Activated T-cell treated with anti-CD3 and anti-CD28 coated beads, Interleukin-2, amount 50 U/mL, for 72 hours (primary cell): ENCODE measurements around the gene RPH3AL. TPM values are rescaled to one million over a fixed set of nuclear protein-coding genes. Genes with fewer than 3 reads are reported as not detected.
"Not testable (repeated sequence)": the region's sequence is repeated elsewhere in the genome, so short reads cannot be mapped to it uniquely, and the experiment has no call there.

Source experiments
- ATAC-seq, 2 donors: fragments of 150-1000 bp; cut with Tn5 transposase; replicated peaks in 1 of 2; 2 replicates each; pipeline ENCODE4 v1.10.0; 2021; ENCODE audit warnings: moderate library complexity in 2 of 2, mild to moderate bottlenecking in 1 of 2
- DNase-seq, 2 donors: peaks; one replicate each; pipeline ENCODE4 v3.0.0; 2021 to 2022; ENCODE audit warnings: mixed read lengths in 1 of 2
- H3K27ac Mint-ChIP-seq: one replicate; pipeline ENCODE4 v1.8.0; 2022; ENCODE audit warnings: mild to moderate bottlenecking, moderate library complexity, mixed read lengths
- H3K27me3 Mint-ChIP-seq: one replicate; pipeline ENCODE4 v1.8.0; 2022; ENCODE audit warnings: low read depth, mixed read lengths
- H3K36me3 Mint-ChIP-seq, 2 donors: one replicate each; pipeline ENCODE4 v1.8.0; 2022; ENCODE audit warnings: mixed read lengths in 2 of 2, mild to moderate bottlenecking in 1 of 2; ENCODE audit not compliant: insufficient read depth in 2 of 2
- H3K4me1 Mint-ChIP-seq: one replicate; pipeline ENCODE4 v1.8.0; 2022; ENCODE audit warnings: low read depth, mixed read lengths
- H3K4me3 Mint-ChIP-seq, 2 donors: one replicate each; pipeline ENCODE4 v1.8.0; 2022; ENCODE audit warnings: mild to moderate bottlenecking in 2 of 2, mixed read lengths in 2 of 2, moderate library complexity in 2 of 2
- H3K9me3 Mint-ChIP-seq, 2 donors: one replicate each; pipeline ENCODE4 v1.8.0; 2022; ENCODE audit warnings: mixed read lengths in 2 of 2
- total RNA-seq, 2 donors: library from RNA; stranded (reverse); gene quantifications; one replicate each; pipeline ENCODE4 v1.2.3, GENCODE V29; 2022

The RPH3AL gene
- total RNA-seq, 2 donors from 2014 or later = 3.5 to 7.2 TPM

- no peak overlapping the region for H3K27ac Mint-ChIP-seq
- H3K9me3 Mint-ChIP-seq = peaks cover 0 to 6% of the 10 kb centered on the region in 2 donors
- DNase-seq = no peak
- ATAC-seq = no peak
- peaks cover 0 to 4% of the 10 kb centered on the region in 2 donors for H3K36me3 Mint-ChIP-seq
- H3K4me1 Mint-ChIP-seq = no peaks in the 10 kb centered on the region
- no peak overlapping the region for H3K4me3 Mint-ChIP-seq
- no peaks in the 10 kb centered on the region for H3K27me3 Mint-ChIP-seq
These were observed 19.8 kb upstream of the RPH3AL start for GRCh38 chr17:372157-373152.

GRCh38 chr17:371583-371982 is 19.0 kb upstream of the RPH3AL start:
- H3K36me3 Mint-ChIP-seq = peaks cover 0 to 4% of the 10 kb centered on the region in 2 donors
- H3K27me3 Mint-ChIP-seq = no peaks in the 10 kb centered on the region
- DNase-seq (no peak), ATAC-seq (no peak)
- peaks cover 4% of the 10 kb centered on the region for H3K4me1 Mint-ChIP-seq
- H3K27ac Mint-ChIP-seq = no peak overlapping the region
- H3K9me3 Mint-ChIP-seq = peaks cover 0 to 6% of the 10 kb centered on the region in 2 donors
- H3K4me3 Mint-ChIP-seq = no peak overlapping the region

GRCh38 chr17:367656-368055 is 15.0 kb upstream of the RPH3AL start:
- H3K27ac Mint-ChIP-seq, H3K9me3 Mint-ChIP-seq, H3K4me3 Mint-ChIP-seq, H3K36me3 Mint-ChIP-seq, DNase-seq, ATAC-seq: not testable (repeated sequence)
- Mint-ChIP-seq H3K27me3 (peaks cover 11% of the 10 kb centered on the region), H3K4me1 (peaks cover 22% of the 10 kb centered on the region)

- peaks cover 11% of the 10 kb centered on the region for H3K27me3 Mint-ChIP-seq
- H3K4me1 Mint-ChIP-seq = peaks cover 22% of the 10 kb centered on the region
- not testable (repeated sequence) for H3K4me3 Mint-ChIP-seq, ATAC-seq, H3K27ac Mint-ChIP-seq, H3K36me3 Mint-ChIP-seq, DNase-seq, H3K9me3 Mint-ChIP-seq
These were observed 14.3 kb upstream of the RPH3AL start for GRCh38 chr17:366657-367615.

- ATAC-seq = no peak
- Mint-ChIP-seq H3K4me1 (peaks cover 22% of the 10 kb centered on the region), H3K36me3 (peaks cover 0 to 4% of the 10 kb centered on the region in 2 donors), H3K27me3 (peaks cover 11% of the 10 kb centered on the region), H3K4me3 (peak overlapping the region; percentile 11 to 39), H3K27ac (no peak overlapping the region), H3K9me3 (peaks cover 0 to 6% of the 10 kb centered on the region in 2 donors)
- DNase-seq = no peak
These were observed 12.2 kb upstream of the RPH3AL start for GRCh38 chr17:364766-365165.

GRCh38 chr17:364308-364707 is 11.7 kb upstream of the RPH3AL start:
- ATAC-seq = no peak
- Mint-ChIP-seq H3K27me3 (peaks cover 11% of the 10 kb centered on the region), H3K36me3 (peaks cover 0 to 1% of the 10 kb centered on the region in 2 donors), H3K9me3 (peaks cover 0 to 5% of the 10 kb centered on the region in 2 donors), H3K4me3 (no peak overlapping the region), H3K27ac (no peak overlapping the region), H3K4me1 (peaks cover 22% of the 10 kb centered on the region)
- DNase-seq = no peak

GRCh38 chr17:362721-363120 is 10.1 kb upstream of the RPH3AL start:
- Mint-ChIP-seq H3K36me3 (no peaks in the 10 kb centered on the region), H3K9me3 (no peaks in the 10 kb centered on the region), H3K27me3 (peaks cover 11% of the 10 kb centered on the region), H3K4me3 (no peak overlapping the region), H3K27ac (no peak overlapping the region), H3K4me1 (peaks cover 22% of the 10 kb centered on the region)
- ATAC-seq (no peak), DNase-seq (no peak)

GRCh38 chr17:360092-360750 is 7.6 kb upstream of the RPH3AL start:
- H3K27me3 Mint-ChIP-seq = peaks cover 7% of the 10 kb centered on the region
- peaks cover 5 to 10% of the 10 kb centered on the region in 2 donors for H3K36me3 Mint-ChIP-seq
- peaks cover 0 to 3% of the 10 kb centered on the region in 2 donors for H3K9me3 Mint-ChIP-seq
- no peak for DNase-seq
- ATAC-seq = no peak
- H3K27ac Mint-ChIP-seq = no peak overlapping the region
- no peak overlapping the region for H3K4me3 Mint-ChIP-seq
- peaks cover 11% of the 10 kb centered on the region for H3K4me1 Mint-ChIP-seq

GRCh38 chr17:358491-359151 is 6.0 kb upstream of the RPH3AL start:
- no peak overlapping the region for H3K4me3 Mint-ChIP-seq
- peaks cover 5 to 10% of the 10 kb centered on the region in 2 donors for H3K36me3 Mint-ChIP-seq
- no peaks in the 10 kb centered on the region for H3K27me3 Mint-ChIP-seq
- DNase-seq (no peak), ATAC-seq (no peak)
- peaks cover 0 to 3% of the 10 kb centered on the region in 2 donors for H3K9me3 Mint-ChIP-seq
- H3K27ac Mint-ChIP-seq = no peak overlapping the region
- H3K4me1 Mint-ChIP-seq = no peaks in the 10 kb centered on the region

- DNase-seq = no peak
- Mint-ChIP-seq H3K4me1 (no peaks in the 10 kb centered on the region), H3K27ac (no peak overlapping the region), H3K27me3 (no peaks in the 10 kb centered on the region), H3K36me3 (peaks cover 5 to 10% of the 10 kb centered on the region in 2 donors), H3K9me3 (peaks cover 0 to 3% of the 10 kb centered on the region in 2 donors), H3K4me3 (no peak overlapping the region)
- no peak for ATAC-seq
These were observed 5.0 kb upstream of the RPH3AL start for GRCh38 chr17:357644-358043.

GRCh38 chr17:356671-357434 is 4.2 kb upstream of the RPH3AL start:
- DNase-seq (no peak), ATAC-seq (no peak)
- no peak overlapping the region for H3K4me3 Mint-ChIP-seq
- peaks cover 0 to 3% of the 10 kb centered on the region in 2 donors for H3K9me3 Mint-ChIP-seq
- no peaks in the 10 kb centered on the region for H3K4me1 Mint-ChIP-seq
- H3K27me3 Mint-ChIP-seq = no peaks in the 10 kb centered on the region
- H3K36me3 Mint-ChIP-seq = peaks cover 5 to 10% of the 10 kb centered on the region in 2 donors
- no peak overlapping the region for H3K27ac Mint-ChIP-seq
